Measurements from ENCODE around the gene RAPGEF5. TPM values are rescaled to one million over a fixed set of nuclear protein-coding genes. Genes with fewer than 3 reads are reported as not detected.

RAPGEF5 gene
- total RNA-seq, 1 experiment from 2014 or later: 13.3 TPM

DNA sequence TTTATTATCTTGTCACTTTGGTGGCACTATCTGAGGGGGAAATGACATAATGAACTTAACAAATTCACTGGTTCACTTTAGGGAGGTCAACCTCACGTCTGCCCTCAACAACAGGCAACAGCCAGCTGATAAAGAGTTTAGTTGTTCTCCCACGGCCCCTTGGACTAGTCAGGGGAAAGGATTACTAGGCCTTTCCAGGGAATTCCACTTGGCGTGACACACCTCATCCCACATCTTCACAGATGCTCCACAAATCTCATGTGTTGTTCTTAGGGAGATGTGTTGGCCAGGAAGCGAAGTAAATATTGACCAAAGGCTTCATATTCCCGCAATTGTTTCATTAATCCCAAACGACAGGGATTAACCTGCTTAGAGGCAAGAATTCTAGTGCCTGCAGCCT is 227.8 kb downstream of the RAPGEF5 start:
- Mint-ChIP-seq H3K27me3 (ENCODE audit: low read depth) (no peaks in the 10 kb centered on the region), H3K36me3 (ENCODE audit: insufficient read depth in 1 of 3, low read depth in 3 of 3) (peaks cover 0 to 4% (median 3%) of the 10 kb centered on the region in 3 experiments; a peak in 5 of 7 replicates), H3K4me3 (no peak overlapping the region), H3K9me3 (no peaks in the 10 kb centered on the region), H3K4me1 (peaks cover 12 to 13% of the 10 kb centered on the region in 2 experiments), H3K27ac (no peak overlapping the region)
- no peak overlapping the region for H2BK12ac ChIP-seq (ENCODE audit: insufficient read length, low read depth, low read length)
- H3K23ac ChIP-seq (ENCODE audit: insufficient read length, low read depth, low read length): no peak overlapping the region
- no peak overlapping the region for H3K27ac ChIP-seq (ENCODE audit: insufficient read length, low read depth, low read length)
- H3K9ac ChIP-seq (ENCODE audit: extremely low read depth, insufficient read length, low read length): no peak overlapping the region
- H3K9me3 ChIP-seq (ENCODE audit: control insufficient read depth, low read depth, low read length): no peaks in the 10 kb centered on the region
- H3K79me1 ChIP-seq (ENCODE audit: insufficient read depth, low read depth, low read length, poor library complexity, severe bottlenecking): no peaks in the 10 kb centered on the region
- H3T11ph ChIP-seq (ENCODE audit: low read length): no peak overlapping the region
- H2BK20ac ChIP-seq (ENCODE audit: low read depth, low read length, poor library complexity, severe bottlenecking): no peak overlapping the region
- no peak overlapping the region for H2BK120ac ChIP-seq (ENCODE audit: low read depth, low read length, poor library complexity, severe bottlenecking)
- no peak overlapping the region for H2BK5ac ChIP-seq (ENCODE audit: insufficient read length, low read length)
- H3K4me2 ChIP-seq (ENCODE audit: insufficient read depth, insufficient read length, low read length): no peak overlapping the region
- no peaks in the 10 kb centered on the region for H3K23me2 ChIP-seq (ENCODE audit: insufficient read length, low read depth, low read length, poor library complexity, severe bottlenecking)
- H3K4me1 ChIP-seq (ENCODE audit: insufficient read depth, low read length): no peaks in the 10 kb centered on the region
- no peak overlapping the region for H3K18ac ChIP-seq (ENCODE audit: insufficient read length, low read depth, low read length)
- DNase-seq: no peak
- H3K56ac ChIP-seq (ENCODE audit: insufficient read length, low read depth, low read length): no peak overlapping the region
- no peak overlapping the region for H4K8ac ChIP-seq (replicated peaks; ENCODE audit: insufficient read length, low read depth, low read length)
- TF ChIP-seq, protein P1, sequence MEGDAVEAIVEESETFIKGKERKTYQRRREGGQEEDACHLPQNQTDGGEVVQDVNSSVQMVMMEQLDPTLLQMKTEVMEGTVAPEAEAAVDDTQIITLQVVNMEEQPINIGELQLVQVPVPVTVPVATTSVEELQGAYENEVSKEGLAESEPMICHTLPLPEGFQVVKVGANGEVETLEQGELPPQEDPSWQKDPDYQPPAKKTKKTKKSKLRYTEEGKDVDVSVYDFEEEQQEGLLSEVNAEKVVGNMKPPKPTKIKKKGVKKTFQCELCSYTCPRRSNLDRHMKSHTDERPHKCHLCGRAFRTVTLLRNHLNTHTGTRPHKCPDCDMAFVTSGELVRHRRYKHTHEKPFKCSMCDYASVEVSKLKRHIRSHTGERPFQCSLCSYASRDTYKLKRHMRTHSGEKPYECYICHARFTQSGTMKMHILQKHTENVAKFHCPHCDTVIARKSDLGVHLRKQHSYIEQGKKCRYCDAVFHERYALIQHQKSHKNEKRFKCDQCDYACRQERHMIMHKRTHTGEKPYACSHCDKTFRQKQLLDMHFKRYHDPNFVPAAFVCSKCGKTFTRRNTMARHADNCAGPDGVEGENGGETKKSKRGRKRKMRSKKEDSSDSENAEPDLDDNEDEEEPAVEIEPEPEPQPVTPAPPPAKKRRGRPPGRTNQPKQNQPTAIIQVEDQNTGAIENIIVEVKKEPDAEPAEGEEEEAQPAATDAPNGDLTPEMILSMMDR (conservative IDR thresholded peaks at IDR 0.05): no peak
- H3K4ac ChIP-seq (ENCODE audit: low read depth, low read length): no peak overlapping the region
- no peak overlapping the region for H2AFZ ChIP-seq (ENCODE audit: low read length)
- H2AK5ac ChIP-seq (ENCODE audit: insufficient read length, low read length): no peak overlapping the region
- no peaks in the 10 kb centered on the region for H4K20me1 ChIP-seq (ENCODE audit: control insufficient read depth, insufficient read depth, insufficient read length)
- no peak overlapping the region for H3K14ac ChIP-seq (ENCODE audit: insufficient read depth, low read length)
- no CpG with 5 or more reads among the region's 6 CpGs for WGBS (ENCODE audit: extremely low coverage, insufficient read length, low lambda C conversion rate)
- H4K5ac ChIP-seq (ENCODE audit: insufficient read length, low read depth, low read length): no peak overlapping the region
- H2BK15ac ChIP-seq (ENCODE audit: low read depth, low read length): no peak overlapping the region
- H4K91ac ChIP-seq (ENCODE audit: insufficient read length, low read depth, low read length): no peak overlapping the region
- H3K27me3 ChIP-seq (ENCODE audit: insufficient read depth, low read length): no peaks in the 10 kb centered on the region
- no peaks in the 10 kb centered on the region for H3K79me2 ChIP-seq (ENCODE audit: insufficient read depth, low read length)

Measured in H9 (cell line).